Neural progenitor cell (in vitro differentiated cells): ENCODE results near the gene TAGLN3. TPM values are rescaled to one million over a fixed set of nuclear protein-coding genes. Genes with fewer than 3 reads are reported as not detected.

Experiments
- DNase-seq: peaks from one replicate; pipeline ENCODE4 v3.0.0-alpha.2; 2016; ENCODE audit warnings: low spot score
- H2AFZ ChIP-seq: fragments of 200-600 bp; sonication (generic); replicated peaks from 2 replicates; pipeline ENCODE4 v1.6.1; 2016; ENCODE audit warnings: antibody characterized with exemption
- H3F3A ChIP-seq: fragments of 200-600 bp; sonication (generic); 2 replicates; pipeline ENCODE4 v1.6.1; 2016; ENCODE audit warnings: antibody characterized with exemption, low read depth
- H3K27ac ChIP-seq: fragments of 200-600 bp; sonication (generic); 2 replicates; pipeline ENCODE4 v1.5.1; 2016; ENCODE audit warnings: mild to moderate bottlenecking
- H3K27me3 ChIP-seq: fragments of 200-600 bp; sonication (generic); 2 replicates; pipeline ENCODE4 v1.6.1; 2016; ENCODE audit warnings: mild to moderate bottlenecking, moderate library complexity
- H3K36me3 ChIP-seq: fragments of 200-600 bp; sonication (generic); 2 replicates; pipeline ENCODE4 v1.5.1; 2016
- H3K4me1 ChIP-seq: fragments of 200-600 bp; sonication (generic); 2 replicates; pipeline ENCODE4 v1.6.1; 2016; ENCODE audit warnings: mixed run types
- H3K4me2 ChIP-seq: fragments of 200-600 bp; sonication (generic); 2 replicates; pipeline ENCODE4 v1.6.1; 2016
- H3K4me3 ChIP-seq: fragments of 200-600 bp; sonication (generic); 2 replicates; pipeline ENCODE4 v1.5.1; 2016
- H3K79me2 ChIP-seq: fragments of 200-600 bp; sonication (generic); 2 replicates; pipeline ENCODE4 v1.6.1; 2016; ENCODE audit warnings: low read depth
- H3K9ac ChIP-seq: fragments of 200-600 bp; sonication (generic); 2 replicates; pipeline ENCODE4 v1.6.1; 2016
- H3K9me3 ChIP-seq: fragments of 200-600 bp; sonication (generic); 2 replicates; pipeline ENCODE4 v1.5.1; 2016; ENCODE audit warnings: low read depth
- H4K20me1 ChIP-seq: fragments of 200-600 bp; sonication (generic); 2 replicates; pipeline ENCODE4 v1.6.1; 2016; ENCODE audit warnings: low read depth
- H3K27ac Mint-ChIP-seq: 3 replicates; pipeline ENCODE4 v1.8.0; 2021; ENCODE audit warnings: mixed read lengths
- H3K27me3 Mint-ChIP-seq: 2 replicates; pipeline ENCODE4 v1.8.0; 2022; ENCODE audit warnings: low read depth, mild to moderate bottlenecking, inconsistent platforms, moderate library complexity, mixed read lengths; ENCODE audit not compliant: insufficient read depth
- H3K36me3 Mint-ChIP-seq: 3 replicates; pipeline ENCODE4 v1.8.0; 2021; ENCODE audit warnings: mixed read lengths
- H3K4me1 Mint-ChIP-seq: 3 replicates; pipeline ENCODE4 v1.8.0; 2021; ENCODE audit warnings: mixed read lengths
- H3K4me3 Mint-ChIP-seq: 3 replicates; pipeline ENCODE4 v1.8.0; 2021; ENCODE audit warnings: mild to moderate bottlenecking, moderate library complexity, mixed read lengths
- H3K9me3 Mint-ChIP-seq: 3 replicates; pipeline ENCODE4 v1.8.0; 2020; ENCODE audit warnings: mixed read lengths
- CTCF ChIP-seq: fragments of 200-600 bp; sonication (generic); IDR thresholded peaks from 2 replicates; pipeline ENCODE4 v1.5.1; 2017; ENCODE audit warnings: antibody characterized with exemption, mild to moderate bottlenecking
- EZH2 ChIP-seq: fragments of 200-600 bp; sonication (generic); IDR thresholded peaks from 2 replicates; pipeline ENCODE4 v1.6.1; 2017; ENCODE audit warnings: antibody characterized with exemption, mild to moderate bottlenecking, moderate library complexity
- EZH2phosphoT487 ChIP-seq: fragments of 200-600 bp; sonication (generic); IDR thresholded peaks from 2 replicates; pipeline ENCODE4 v1.6.1; 2017; ENCODE audit warnings: antibody characterized with exemption
- total RNA-seq: library from RNA; depleted of rRNA; stranded (reverse); fragments of >200 nt; gene quantifications from 2 replicates; pipeline ENCODE4 v1.2.3, GENCODE V29; 2015; ENCODE audit warnings: low replicate concordance

The TAGLN3 gene
- total RNA-seq, 1 donor from 2014 or later = 46.6 TPM

DNA sequence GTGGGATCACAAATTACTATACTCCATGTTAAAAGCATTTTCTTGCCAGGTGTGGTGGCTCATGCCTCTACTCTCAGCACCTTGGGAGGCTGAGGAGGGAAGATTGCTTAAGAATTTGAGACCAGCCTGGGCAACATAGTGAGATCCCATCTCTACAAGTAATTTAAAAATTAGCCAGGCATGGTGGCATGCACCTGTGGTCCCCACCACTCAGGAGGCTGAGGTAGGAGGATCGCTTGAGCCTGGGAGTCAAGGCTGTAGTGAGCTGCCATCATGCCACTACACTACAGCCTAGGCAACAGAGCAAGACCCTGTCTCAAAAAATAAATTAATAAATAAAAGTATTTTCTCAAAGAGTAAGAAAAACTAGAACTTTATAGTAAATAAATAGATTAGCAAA lies 42.8 kb upstream of the TAGLN3 start:
- no peaks in the 10 kb centered on the region for H3K36me3 ChIP-seq
- Mint-ChIP-seq H3K4me1 (peaks cover 32% of the 10 kb centered on the region), H3K36me3 (peaks cover 7% of the 10 kb centered on the region), H3K9me3 (no peaks in the 10 kb centered on the region), H3K27me3 (no peaks in the 10 kb centered on the region), H3K27ac (no peak overlapping the region), H3K4me3 (no peak overlapping the region)
- no peaks in the 10 kb centered on the region for H3K9me3 ChIP-seq
- H3K9ac ChIP-seq = no peak overlapping the region
- no peak for DNase-seq
- H3K4me1 ChIP-seq = peaks cover 47% of the 10 kb centered on the region
- H3K27ac ChIP-seq = no peak overlapping the region
- no peaks in the 10 kb centered on the region for H4K20me1 ChIP-seq
- H3K27me3 ChIP-seq = no peaks in the 10 kb centered on the region
- H3K79me2 ChIP-seq = no peaks in the 10 kb centered on the region
- no peak overlapping the region for H3K4me3 ChIP-seq
- H2AFZ ChIP-seq = no peak overlapping the region
- TF ChIP-seq EZH2 = no peak
- no peak for TF ChIP-seq CTCF
- no peak for TF ChIP-seq EZH2phosphoT487
- peaks cover 22% of the 10 kb centered on the region for H3F3A ChIP-seq
- no peak overlapping the region for H3K4me2 ChIP-seq

GRCh38 chr3:111956449-111956848 lies 42.3 kb upstream of the TAGLN3 start:
- DNase-seq = no peak
- Histone ChIP-seq H3K4me2 (peak overlapping the region; percentile 75), H3K79me2 (no peaks in the 10 kb centered on the region), H3K27ac (peak overlapping the region; percentile 81), H3K9me3 (no peaks in the 10 kb centered on the region), H2AFZ (no peak overlapping the region), H3F3A (peaks cover 26% of the 10 kb centered on the region), H4K20me1 (no peaks in the 10 kb centered on the region), H3K36me3 (no peaks in the 10 kb centered on the region), H3K4me3 (peak overlapping the region; percentile 33), H3K27me3 (no peaks in the 10 kb centered on the region), H3K4me1 (peaks cover 50% of the 10 kb centered on the region), H3K9ac (no peak overlapping the region)
- Mint-ChIP-seq H3K4me3 (peak overlapping the region; percentile 1), H3K36me3 (peaks cover 7% of the 10 kb centered on the region), H3K9me3 (no peaks in the 10 kb centered on the region), H3K27me3 (no peaks in the 10 kb centered on the region), H3K27ac (peak overlapping the region; percentile 89), H3K4me1 (peaks cover 35% of the 10 kb centered on the region)
- TF ChIP-seq EZH2phosphoT487 = no peak

DNA sequence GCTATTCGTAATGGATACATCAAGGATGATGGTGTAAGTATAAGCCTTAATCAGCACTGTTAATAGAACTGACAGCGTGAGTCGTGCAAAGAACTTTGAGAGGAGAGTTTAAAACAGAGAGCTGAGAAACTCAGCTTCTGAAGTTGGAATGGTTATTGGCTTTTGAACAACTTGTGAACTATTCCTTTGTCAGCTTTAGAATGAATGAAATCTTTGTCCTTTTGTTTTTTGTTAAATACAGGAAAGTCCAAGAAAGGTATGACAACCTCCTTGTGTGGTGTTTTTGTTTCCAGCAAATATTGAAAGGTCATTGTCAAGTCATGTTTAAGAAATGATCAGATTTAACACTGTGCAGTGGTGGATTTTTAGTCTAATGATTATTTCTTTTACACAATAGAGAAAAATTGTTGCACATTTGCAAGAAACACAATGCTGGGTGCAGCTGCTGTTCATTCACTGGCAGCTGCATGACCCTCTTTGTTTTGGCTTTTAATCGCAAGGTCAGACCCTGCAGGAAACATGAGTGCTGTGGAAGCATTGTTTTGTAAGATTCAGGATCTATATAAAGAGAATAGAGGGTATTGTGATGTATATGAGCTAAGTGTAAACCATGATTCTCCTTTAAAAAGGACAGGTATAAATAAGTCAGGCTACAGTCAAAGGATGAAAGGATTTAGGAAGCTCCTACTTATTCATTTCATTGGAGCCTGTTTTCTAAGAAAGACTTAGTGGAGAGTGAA lies 41.6 kb upstream of the TAGLN3 start:
- H3K27me3 ChIP-seq = no peaks in the 10 kb centered on the region
- no peaks in the 10 kb centered on the region for H3K36me3 ChIP-seq
- H3K36me3 Mint-ChIP-seq = peaks cover 7% of the 10 kb centered on the region
- H3K4me3 ChIP-seq = peak overlapping the region; percentile 33
- H4K20me1 ChIP-seq = no peaks in the 10 kb centered on the region
- peaks cover 33% of the 10 kb centered on the region for H3F3A ChIP-seq
- peak; percentile 69 for TF ChIP-seq EZH2phosphoT487
- TF ChIP-seq EZH2 = no peak
- H3K4me1 ChIP-seq = peaks cover 58% of the 10 kb centered on the region
- H3K79me2 ChIP-seq = no peaks in the 10 kb centered on the region
- H3K4me2 ChIP-seq = peak overlapping the region; percentile 75
- H3K9me3 Mint-ChIP-seq = no peaks in the 10 kb centered on the region
- no peak overlapping the region for H2AFZ ChIP-seq
- peak; percentile 74 for DNase-seq
- peak overlapping the region; percentile 11 for H3K4me3 Mint-ChIP-seq
- H3K4me1 Mint-ChIP-seq = peaks cover 42% of the 10 kb centered on the region
- peak overlapping the region; percentile 81 for H3K27ac ChIP-seq
- H3K27ac Mint-ChIP-seq = peak overlapping the region; percentile 58
- H3K9me3 ChIP-seq = no peaks in the 10 kb centered on the region
- no peak overlapping the region for H3K9ac ChIP-seq
- H3K27me3 Mint-ChIP-seq = no peaks in the 10 kb centered on the region

DNA sequence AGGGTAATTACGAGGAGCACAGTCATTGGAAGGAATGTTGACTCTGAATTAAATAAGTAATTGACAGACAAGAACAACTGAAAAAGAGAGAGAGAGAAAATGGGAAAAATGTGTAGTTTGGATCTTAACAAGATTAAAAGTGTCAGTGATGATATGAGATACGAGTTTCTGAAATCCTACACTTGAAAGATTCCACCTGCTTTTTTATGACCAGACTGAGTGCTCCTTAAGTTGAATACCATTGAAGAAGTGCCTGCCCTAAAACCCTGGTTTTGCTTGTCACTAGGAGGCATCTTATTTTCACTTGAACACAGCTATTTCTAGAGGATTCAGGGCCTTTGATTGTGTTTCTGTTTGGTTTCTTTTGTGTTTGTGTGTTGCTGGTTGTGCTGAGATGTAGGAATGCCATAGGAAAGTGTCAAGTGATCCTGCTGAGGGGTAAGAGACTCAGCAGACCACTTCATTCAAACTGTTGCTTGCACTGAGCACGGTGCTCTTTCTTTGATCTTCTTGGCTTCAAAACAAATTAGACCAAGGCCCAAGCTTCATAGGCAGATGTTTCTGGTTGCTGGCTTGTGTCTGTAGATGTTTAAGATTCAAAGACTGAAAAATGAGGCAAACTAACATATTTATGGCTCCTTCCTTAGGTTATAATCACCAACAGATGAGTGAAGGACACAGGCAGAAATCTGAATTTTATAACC lies 37.1 kb upstream of the TAGLN3 start:
- Mint-ChIP-seq H3K36me3 (peaks cover 14% of the 10 kb centered on the region), H3K4me1 (peaks cover 42% of the 10 kb centered on the region), H3K27ac (peak overlapping the region; percentile 75), H3K9me3 (no peaks in the 10 kb centered on the region), H3K27me3 (no peaks in the 10 kb centered on the region), H3K4me3 (no peak overlapping the region)
- Histone ChIP-seq H3K79me2 (no peaks in the 10 kb centered on the region), H3K9ac (no peak overlapping the region), H3K27ac (peak overlapping the region; percentile 4), H3F3A (peaks cover 30% of the 10 kb centered on the region), H3K4me3 (no peak overlapping the region), H2AFZ (no peak overlapping the region), H3K4me1 (peaks cover 38% of the 10 kb centered on the region), H3K27me3 (no peaks in the 10 kb centered on the region), H3K36me3 (no peaks in the 10 kb centered on the region), H4K20me1 (no peaks in the 10 kb centered on the region), H3K9me3 (no peaks in the 10 kb centered on the region), H3K4me2 (peak overlapping the region; percentile 12)
- DNase-seq = peak; percentile 18
- TF ChIP-seq EZH2phosphoT487 = no peak
- no peak for TF ChIP-seq EZH2
- no peak for TF ChIP-seq CTCF
